ENCODE measurements around the gene AKAP8L.

DNA sequence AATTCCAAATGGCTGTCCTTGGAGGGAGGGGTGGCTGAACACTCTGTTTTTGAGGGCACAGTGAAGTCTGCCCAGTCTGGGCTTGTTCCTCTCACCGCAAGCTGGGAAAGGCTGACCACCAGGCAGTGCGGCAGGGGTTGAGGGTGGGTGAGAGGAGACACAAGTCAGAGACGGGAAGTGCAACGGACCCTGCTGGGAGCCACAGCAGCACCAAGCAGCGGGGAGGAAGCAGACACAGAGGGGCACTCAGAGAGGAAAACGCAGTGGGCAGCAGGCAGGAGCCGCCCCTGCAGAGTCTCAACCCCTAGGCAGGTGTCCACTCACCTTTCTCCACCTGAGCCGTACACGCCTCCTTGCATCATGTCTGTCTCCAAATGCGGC, 15.6 kb downstream of the AKAP8L start:
- TF ChIP-seq CTCF (IDR thresholded peaks at IDR 0.05) (no peak), EZH2 (IDR thresholded peaks at IDR 0.05; ENCODE audit: borderline replicate concordance, insufficient read depth, low read depth, low read length, poor library complexity, severe bottlenecking) (no peak)
